A673 (cell line): ENCODE data around the gene PLLP. TPM values are rescaled to one million over a fixed set of nuclear protein-coding genes. Genes with fewer than 3 reads are reported as not detected.

Experiments used
- BruUV-seq: library from RNA; stranded (reverse); fragments of 400-500 nt; replicated peaks from 2 replicates; lab custom pipeline; 2021; lab: Mats Ljungman, UMichigan
- CTCF ChIA-PET: fragments of 300-600 bp; sonication (Branson Sonifier 250); formaldehyde crosslinking; loops from one replicate; lab custom pipeline; 2022; ENCODE audit warnings: antibody characterized with exemption; lab: Charles Lee
- POLR2A ChIA-PET: fragments of 300-600 bp; sonication (Branson Sonifier 250); formaldehyde crosslinking; loops from one replicate; lab custom pipeline; 2022; ENCODE audit warnings: antibody characterized with exemption; ENCODE audit not compliant: low non-redundant PET; lab: Charles Lee
- DNase-seq: peaks from one replicate; pipeline ENCODE4 v3.0.0-alpha.2; 2015; ENCODE audit warnings: low spot score
- H3K27ac ChIP-seq: fragments of 200-600 bp; sonication (generic); 2 replicates; pipeline ENCODE4 v1.5.1; 2016; ENCODE audit warnings: mixed run types, low read depth, mild to moderate bottlenecking, mixed read lengths, antibody characterized with exemption, low read length; ENCODE audit not compliant: poor library complexity, severe bottlenecking
- H3K27me3 ChIP-seq: fragments of 200-600 bp; sonication (generic); replicated peaks from 2 replicates; pipeline ENCODE4 v1.6.1; 2017; ENCODE audit warnings: mixed run types, low read depth, mild to moderate bottlenecking, mixed read lengths, antibody characterized with exemption, low read length; ENCODE audit not compliant: insufficient read depth, poor library complexity
- H3K36me3 ChIP-seq: fragments of 200-600 bp; sonication (generic); 2 replicates; pipeline ENCODE4 v1.6.1; 2016; ENCODE audit warnings: mixed run types, mild to moderate bottlenecking, mixed read lengths, antibody characterized with exemption, low read length; ENCODE audit not compliant: insufficient read depth, poor library complexity, severe bottlenecking
- H3K4me1 ChIP-seq: fragments of 200-600 bp; sonication (generic); 2 replicates; pipeline ENCODE4 v1.6.1; 2017; ENCODE audit warnings: mixed run types, mild to moderate bottlenecking, mixed read lengths, antibody characterized with exemption, low read length; ENCODE audit not compliant: insufficient read depth, poor library complexity, severe bottlenecking
- H3K4me3 ChIP-seq: fragments of 200-600 bp; sonication (generic); 2 replicates; pipeline ENCODE4 v1.5.1; 2016; ENCODE audit warnings: low read depth, mixed run types, mild to moderate bottlenecking, mixed read lengths, low read length; ENCODE audit not compliant: poor library complexity, severe bottlenecking
- H3K9me3 ChIP-seq: fragments of 200-600 bp; sonication (generic); 2 replicates; pipeline ENCODE4 v1.6.1; 2016; ENCODE audit warnings: mixed run types, low read depth, mild to moderate bottlenecking, mixed read lengths, antibody characterized with exemption, low read length; ENCODE audit not compliant: poor library complexity, severe bottlenecking
- CTCF ChIP-seq: fragments of 300-800, 200-600 bp; sonication (generic); conservative IDR thresholded peaks from 2 replicates; pipeline ENCODE4 v1.5.1; 2017; ENCODE audit warnings: low read depth, mild to moderate bottlenecking, antibody characterized with exemption, low read length, moderate library complexity, mixed read lengths
- EZH2 ChIP-seq: fragments of 200-600 bp; sonication (generic); IDR thresholded peaks from 2 replicates; pipeline ENCODE4 v1.6.1; 2017; ENCODE audit warnings: borderline replicate concordance, low read depth, mild to moderate bottlenecking, mixed read lengths, antibody characterized with exemption, low read length; ENCODE audit not compliant: poor library complexity, severe bottlenecking
- intact Hi-C: fragments of 100-400 bp; cut with micrococcal nuclease; formaldehyde crosslinking; loops from one replicate; pipeline ENCODE4 v1.10.0; 2022; ENCODE audit not compliant: unreplicated experiment
- total RNA-seq: library from RNA; stranded (reverse); gene quantifications from 2 replicates; pipeline ENCODE4 v1.2.3, GENCODE V29; 2021

PLLP gene
- total RNA-seq, 1 experiment from 2014 or later, result 1.1 TPM

GRCh38 chr16:57315416-57315815 is 30.9 kb upstream of the PLLP start:
- TF ChIP-seq EZH2, result no peak
- TF ChIP-seq CTCF, result no peak
- Histone ChIP-seq H3K27me3 (no peaks in the 10 kb centered on the region), H3K4me3 (no peak overlapping the region), H3K27ac (no peak overlapping the region), H3K4me1 (no peaks in the 10 kb centered on the region), H3K9me3 (no peaks in the 10 kb centered on the region), H3K36me3 (no peaks in the 10 kb centered on the region)
- ChIA-PET POLR2A (no interaction called here), CTCF (no interaction called here)
- BruUV-seq, result no TSS peak
- DNase-seq, result no peak
- intact Hi-C loops, result no loop called here

- ChIA-PET POLR2A (interaction anchor here (0.5 kb wide), 1 partner anchor 13 kb away, joined by 3 read pairs; no protein-coding TSS in a partner anchor), CTCF (no interaction called here)
- Histone ChIP-seq H3K36me3 (no peaks in the 10 kb centered on the region), H3K4me3 (no peak overlapping the region), H3K9me3 (no peaks in the 10 kb centered on the region), H3K4me1 (no peaks in the 10 kb centered on the region), H3K27me3 (no peaks in the 10 kb centered on the region), H3K27ac (no peak overlapping the region)
- no peak for DNase-seq
- BruUV-seq, result no TSS peak
- intact Hi-C loops, result no loop called here
- TF ChIP-seq EZH2 (no peak), CTCF (no peak)
These were observed 29.8 kb upstream of the PLLP start for GRCh38 chr16:57314161-57314785.

GRCh38 chr16:57313509-57313908 is 29.0 kb upstream of the PLLP start:
- H3K36me3 ChIP-seq, result no peaks in the 10 kb centered on the region
- intact Hi-C loops, result no loop called here
- no peaks in the 10 kb centered on the region for H3K27me3 ChIP-seq
- CTCF ChIA-PET, result no interaction called here
- no peaks in the 10 kb centered on the region for H3K9me3 ChIP-seq
- TF ChIP-seq EZH2 (no peak), CTCF (no peak)
- POLR2A ChIA-PET, result no interaction called here
- no peak overlapping the region for H3K27ac ChIP-seq
- H3K4me1 ChIP-seq, result no peaks in the 10 kb centered on the region
- no peak overlapping the region for H3K4me3 ChIP-seq
- DNase-seq, result no peak
- no TSS peak for BruUV-seq
